Measurements from ENCODE around the gene EN1.

- no peak for TF ChIP-seq CTCF (IDR thresholded peaks at IDR 0.05)
- no peak for TF ChIP-seq POLR2A (IDR thresholded peaks at IDR 0.05)
- TF ChIP-seq POLR2AphosphoS5 (IDR thresholded peaks at IDR 0.05), result no peak
- no peak for TF ChIP-seq EP300 (IDR thresholded peaks at IDR 0.05)
Observed at GRCh38 chr2:118841828-118842461, 5.5 kb downstream of the EN1 start.
